Stimulated activated CD4-positive, alpha-beta T cell treated with anti-CD3 and anti-CD28 coated beads, Interleukin-12 subunit alpha, Interleukin-12 subunit beta, amount 100 ng/mL, for 48 hours (primary cell): ENCODE results near the gene HLA-DRB5.
"Not testable (repeated sequence)": the region's sequence is repeated elsewhere in the genome, so short reads cannot be mapped to it uniquely, and the experiment has no call there.

Experiments used
- DNase-seq, 3 donors: peaks; one replicate each; pipeline ENCODE4 v3.0.0-alpha.2; 2020; ENCODE audit warnings: low read depth in 2 of 3, low spot score in 1 of 3

HLA-DRB5 gene

DNA sequence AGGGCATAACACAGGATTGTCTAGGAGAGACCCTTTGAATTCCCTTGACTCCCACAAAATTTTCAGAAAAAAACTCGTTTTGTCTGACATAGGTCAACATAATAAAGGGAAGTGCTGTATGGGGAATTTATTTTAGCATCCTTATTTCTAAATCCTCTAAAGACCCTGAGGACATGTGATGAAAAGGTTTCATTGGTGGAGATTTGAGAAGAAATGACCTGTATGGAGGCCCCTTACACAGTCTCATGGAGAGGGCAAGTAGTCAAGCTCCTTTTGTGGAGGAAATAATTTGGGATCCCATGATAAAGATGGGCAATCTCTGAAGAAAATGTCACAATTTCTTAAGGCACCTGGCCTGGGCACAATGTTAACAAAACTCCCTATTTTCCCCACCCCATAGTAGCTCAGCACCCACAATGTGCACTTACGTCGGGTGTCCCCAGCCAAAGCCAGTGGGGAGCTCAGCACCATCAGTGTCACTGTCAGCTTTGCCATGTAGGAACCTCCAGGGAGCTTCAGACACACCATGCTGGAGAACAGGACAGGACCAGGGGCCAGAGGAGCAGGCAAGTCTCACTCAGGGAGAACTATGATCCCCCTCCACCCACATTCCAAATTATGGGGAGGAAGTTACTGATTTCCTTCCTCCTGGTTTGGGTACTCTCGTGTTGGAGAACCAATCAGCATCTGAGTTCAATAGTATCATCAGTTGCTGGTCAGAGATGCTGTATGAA is at the start of gene HLA-DRB5:
TSS of gene HLA-DRB5 (minus strand) at position 591 of the 734 bp plus-strand sequence. CDS start at position 528, 63 bp downstream.
- DNase-seq: no peak

DNA sequence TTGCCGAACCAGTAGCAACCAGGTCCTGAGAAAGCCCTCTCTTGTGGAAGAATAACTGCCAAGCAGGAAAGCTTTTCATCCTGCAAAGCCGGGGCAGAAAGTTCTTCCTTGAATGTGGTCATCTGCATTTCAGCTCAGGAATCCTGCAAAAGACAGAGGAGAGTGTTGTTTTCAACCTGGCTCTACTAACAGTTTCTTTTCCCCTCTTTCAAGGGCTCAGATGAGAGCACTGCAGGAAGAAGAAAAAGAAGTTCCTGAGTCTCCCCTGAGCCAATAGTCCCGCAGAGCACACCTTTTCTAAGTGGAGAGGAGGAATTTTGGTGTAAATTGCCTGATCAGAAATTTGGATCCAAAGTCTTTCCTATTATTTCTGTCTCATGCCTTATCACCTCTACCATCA is 48.9 kb upstream of the HLA-DRB5 start:
- no peak for DNase-seq

DNA sequence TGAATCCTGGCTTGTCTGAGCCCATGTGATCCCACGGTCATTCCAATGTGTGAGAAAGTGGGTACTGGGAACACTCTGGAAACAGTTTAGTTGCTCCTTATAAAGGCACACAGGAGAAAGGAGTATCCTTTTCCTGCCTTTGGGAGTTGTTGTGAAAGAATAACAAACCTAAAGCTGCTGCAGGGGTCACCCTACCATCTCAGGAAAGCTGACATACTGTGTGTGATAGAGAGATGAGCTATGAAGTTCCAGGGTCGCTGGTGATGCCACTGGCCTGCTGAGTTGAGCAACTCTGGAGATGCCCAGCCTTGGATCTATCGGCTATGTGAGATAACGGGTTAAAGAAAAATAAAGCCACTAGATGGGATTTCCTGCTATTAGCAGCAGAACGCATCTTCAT is 47.4 kb upstream of the HLA-DRB5 start:
- not testable (repeated sequence) for DNase-seq

DNA sequence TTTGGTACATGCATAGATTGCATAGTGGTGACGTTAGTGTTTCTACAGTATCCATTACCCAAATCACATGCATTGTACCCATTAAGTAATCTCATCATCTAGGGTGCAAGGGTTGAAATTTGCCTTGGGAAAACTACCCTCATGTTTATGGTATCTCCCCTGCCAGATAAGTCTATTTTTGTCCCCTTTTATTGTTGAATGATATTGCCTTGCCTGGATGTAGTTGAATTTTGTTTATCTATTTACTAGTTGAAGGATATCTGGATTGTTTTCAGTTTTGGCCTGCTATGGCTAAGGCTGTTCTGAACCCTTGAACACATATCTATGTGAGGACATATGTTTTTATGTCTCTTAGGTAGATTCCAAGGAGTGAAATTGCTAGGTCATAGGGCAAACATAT is 46.2 kb upstream of the HLA-DRB5 start:
- DNase-seq: no peak

DNA sequence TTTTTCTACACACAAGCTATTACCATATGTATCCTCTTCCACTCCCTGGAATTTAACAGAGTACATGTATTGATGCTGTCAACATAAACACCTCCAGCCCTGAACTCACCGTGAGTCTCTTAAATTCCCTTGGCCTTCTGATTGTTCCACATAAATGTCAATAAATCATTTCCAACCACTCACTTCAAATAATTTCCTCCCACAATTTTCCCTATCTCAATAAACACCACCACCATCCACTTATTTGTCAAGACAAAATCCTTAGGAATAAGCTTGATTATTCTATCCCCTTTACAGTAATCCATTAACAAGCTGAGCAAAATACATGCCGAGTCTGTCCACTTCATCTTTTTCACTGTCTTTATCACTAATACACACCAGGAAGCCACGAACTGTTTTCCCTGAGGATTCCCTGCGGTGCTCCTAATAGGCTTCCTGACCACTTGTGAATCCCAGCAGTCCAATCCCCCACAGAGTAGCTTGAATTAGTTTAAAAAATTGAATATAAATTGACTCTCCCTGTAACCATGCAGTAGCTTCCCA is 40.3 kb upstream of the HLA-DRB5 start:
- DNase-seq: no peak

DNA sequence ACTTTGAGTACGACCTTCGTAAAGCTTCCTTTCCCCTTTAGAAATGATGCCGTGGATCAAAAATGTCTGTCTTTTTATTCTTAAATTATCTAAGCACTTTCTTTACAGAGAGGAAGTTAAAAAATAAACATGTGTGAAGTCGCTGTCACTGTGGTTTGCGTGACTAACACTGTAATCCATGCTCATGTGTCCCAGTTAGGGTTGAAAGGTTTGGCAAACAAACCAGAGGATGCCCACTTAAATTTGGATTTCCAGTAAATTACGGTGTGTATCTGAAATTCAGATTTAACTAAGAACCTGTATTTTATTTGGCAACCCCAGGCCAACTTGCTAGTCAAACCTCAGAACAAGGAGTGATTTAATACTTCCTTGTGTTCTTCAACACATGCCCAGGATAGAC is 38.5 kb upstream of the HLA-DRB5 start:
- DNase-seq: no peak

DNA sequence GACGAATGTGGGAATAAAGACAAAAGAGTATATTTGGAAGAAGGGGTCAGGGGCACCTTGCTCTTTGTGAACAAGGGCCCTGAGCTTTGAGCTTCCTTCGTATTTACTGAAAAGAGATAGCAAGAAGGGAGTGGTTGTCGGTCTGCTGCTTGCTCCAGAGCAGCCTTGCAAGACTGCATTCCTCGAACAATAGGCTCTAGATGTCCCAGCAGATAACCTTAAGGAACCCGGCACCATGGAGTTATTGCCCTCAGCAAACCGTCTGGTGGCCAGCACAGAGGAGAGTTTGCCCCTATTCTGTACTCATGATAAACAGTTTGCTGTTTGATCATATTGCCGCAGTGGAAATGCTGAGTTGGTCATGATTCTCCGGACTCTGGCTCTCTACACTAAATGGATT is 36.9 kb upstream of the HLA-DRB5 start:
- no peak for DNase-seq

DNA sequence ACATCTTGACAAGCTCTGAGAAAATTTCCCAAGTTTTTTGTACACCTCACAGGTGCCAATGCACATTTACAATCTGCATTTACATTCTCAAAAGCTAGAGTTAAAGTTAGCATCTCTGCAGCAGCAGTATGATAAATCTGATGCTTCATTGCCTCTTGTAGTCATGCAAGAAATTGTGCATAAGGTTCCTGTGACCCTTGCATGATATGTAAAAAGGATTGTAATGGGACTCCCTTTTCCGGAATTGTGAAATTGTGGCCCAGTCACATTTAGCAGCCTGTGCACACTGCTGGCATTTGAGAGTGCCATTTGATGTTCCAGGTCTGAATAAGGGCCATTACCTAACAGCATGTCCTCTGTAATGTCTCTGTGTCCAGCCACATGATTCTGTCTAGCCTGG is 35.4 kb upstream of the HLA-DRB5 start:
- no peak for DNase-seq

DNA sequence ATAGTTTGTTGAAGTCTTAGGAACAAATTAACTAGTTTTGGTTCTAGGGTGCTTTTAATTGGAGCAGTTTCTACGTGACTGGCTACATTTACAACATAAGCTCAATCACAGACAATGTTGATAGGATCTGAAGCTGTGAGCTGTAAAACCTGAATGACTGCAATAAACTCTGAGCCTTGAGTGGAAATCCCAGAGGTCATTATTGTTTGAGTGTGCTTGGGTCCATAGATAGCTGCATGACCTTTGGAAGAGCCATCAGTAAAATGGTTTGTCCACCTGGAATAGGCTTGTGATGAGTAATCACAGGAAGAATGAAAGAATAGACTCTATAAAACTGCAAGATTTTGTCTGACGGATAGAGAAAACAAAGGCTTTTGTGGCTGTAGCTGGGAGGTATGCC is 32.9 kb upstream of the HLA-DRB5 start:
- DNase-seq: no peak

DNA sequence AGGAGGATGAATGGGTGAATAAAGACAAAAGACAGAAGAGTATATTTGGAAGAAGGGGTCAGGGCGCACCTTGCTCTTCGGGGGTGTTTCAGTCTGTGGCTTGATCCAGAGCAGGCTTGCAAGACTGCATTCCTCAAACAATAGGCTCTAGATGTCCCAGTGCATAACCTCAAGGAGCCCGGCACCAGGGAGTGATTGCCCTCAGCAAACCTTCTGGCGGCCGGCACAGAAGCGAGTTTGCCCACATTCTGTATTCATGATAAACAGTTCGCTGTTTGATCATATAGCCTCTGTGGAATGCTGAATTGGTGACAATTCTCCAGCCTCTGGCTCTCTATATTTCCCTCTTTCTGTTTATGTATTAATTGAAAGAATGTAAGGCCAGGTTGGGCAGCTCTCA is 29.7 kb upstream of the HLA-DRB5 start:
- DNase-seq: no peak

DNA sequence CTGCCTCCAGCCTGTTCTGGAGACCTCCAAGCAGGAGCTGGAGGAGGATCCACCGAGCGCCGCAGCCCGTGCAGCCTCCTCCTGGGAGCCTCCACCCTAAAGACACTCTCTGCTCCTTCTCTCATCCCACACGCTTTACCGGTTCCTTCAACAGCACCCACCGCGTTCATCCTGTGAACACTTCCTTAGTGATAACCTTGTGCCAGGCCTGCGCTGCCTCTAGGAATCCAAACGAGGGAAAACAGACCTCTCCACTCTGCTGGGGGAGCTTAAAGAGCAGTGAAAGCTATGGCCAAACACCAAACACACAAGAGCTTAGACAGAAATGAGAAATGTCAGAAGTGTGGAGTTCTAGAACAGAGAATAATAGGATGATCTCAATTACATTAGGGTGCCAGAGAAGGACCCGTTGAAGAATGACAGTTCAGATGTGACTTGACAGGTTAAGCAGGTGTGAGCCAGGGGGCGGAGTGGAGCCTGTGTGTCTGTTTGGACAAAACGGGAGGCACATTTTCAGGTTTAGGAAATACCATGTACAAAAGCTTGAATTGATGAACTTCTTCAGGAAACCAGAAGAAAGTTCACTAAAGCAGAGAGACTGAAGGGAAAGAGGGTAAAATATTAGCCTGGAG is 28.5 kb upstream of the HLA-DRB5 start:
- DNase-seq: no peak

DNA sequence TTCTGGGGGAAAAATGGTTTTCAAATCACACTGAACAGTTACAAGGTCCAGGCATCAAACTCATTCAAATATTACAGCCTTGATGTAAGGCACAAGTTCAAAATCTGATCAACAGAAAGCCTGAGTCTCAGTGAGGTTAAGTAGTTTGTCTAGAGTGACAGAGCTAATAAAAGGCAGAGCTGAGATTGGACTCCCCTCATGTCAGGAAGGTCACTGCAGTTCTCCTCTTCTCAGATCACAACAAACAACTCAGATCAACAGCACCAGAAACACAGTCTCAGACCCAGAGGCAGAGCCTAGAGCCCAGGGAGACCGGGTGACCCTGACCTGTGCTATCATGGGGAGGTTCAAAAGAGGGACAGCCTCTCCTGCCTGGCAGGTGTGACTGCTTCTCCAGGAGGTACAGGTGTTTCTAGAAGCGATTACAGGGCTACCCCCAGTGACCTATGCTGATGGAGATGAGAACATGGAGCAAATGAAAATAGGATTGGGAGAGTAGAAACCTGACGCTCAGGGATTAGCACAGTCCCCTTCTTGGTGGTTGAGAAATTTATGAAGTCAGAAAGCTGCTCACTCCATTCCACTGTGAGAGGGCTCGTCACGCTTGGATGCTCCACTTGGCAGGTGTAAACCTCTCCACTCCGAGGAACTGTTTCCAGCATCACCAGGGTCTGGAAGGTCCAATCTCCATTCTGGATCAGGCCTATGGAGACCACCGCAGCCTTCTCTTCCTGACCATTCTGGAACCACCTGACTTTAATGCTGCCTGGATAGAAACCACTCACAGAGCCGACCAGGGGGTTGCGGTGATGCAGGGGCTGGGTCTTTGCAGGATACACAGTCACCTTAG is 24.3 kb upstream of the HLA-DRB5 start:
- no peak for DNase-seq

DNA sequence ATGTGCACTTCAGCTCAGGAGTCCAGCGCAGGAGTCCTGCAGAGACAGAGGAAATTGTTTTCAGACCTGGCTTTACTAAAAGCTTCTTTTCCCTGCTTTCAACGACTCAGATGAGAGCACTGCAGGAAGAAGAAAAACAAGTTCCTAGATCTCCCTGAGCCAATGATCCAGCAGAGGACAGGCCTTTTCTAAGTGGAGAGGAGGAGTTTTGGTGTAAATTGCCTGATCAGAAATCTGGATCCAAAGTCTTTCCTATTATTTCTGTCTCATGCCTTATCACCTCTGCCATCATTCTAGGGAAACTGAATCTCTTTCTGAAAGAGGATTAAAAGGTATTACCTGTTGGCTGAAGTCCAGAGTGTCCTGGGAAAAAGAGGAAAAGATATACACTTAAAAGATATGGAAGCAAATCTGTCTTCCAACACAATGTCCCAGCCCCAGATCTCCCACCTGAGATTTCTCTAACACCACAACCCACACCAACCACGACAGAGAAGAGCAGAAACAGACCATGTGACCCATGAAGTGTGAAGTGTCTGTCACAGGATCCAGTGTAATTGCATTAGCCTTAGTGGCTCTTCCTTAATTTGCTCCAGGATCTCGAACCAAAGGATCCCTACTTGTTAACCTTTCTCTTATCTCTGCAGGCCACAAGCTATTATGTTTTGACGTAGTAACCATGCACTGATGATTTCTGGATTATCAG is 23.1 kb upstream of the HLA-DRB5 start:
- DNase-seq: no peak

DNA sequence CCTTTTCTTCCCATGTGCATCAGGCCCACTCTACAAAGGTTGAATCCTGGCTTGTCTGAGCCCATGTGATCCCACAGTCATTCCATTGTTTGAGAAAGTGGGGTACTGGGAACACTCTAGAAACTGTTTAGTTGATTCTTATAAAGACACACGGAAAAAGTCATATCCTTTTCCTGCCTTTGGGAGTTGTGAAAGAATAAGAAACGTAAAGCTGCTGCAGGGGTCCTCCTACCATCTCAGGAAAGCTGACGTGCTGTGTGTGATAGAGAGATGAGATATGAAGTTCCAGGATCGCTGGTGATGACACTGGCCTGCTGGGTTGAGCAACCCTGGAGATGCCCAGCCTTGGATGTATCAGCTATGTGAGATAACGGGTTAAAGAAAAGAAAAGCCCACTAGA is 21.3 kb upstream of the HLA-DRB5 start:
- DNase-seq: no peak

DNA sequence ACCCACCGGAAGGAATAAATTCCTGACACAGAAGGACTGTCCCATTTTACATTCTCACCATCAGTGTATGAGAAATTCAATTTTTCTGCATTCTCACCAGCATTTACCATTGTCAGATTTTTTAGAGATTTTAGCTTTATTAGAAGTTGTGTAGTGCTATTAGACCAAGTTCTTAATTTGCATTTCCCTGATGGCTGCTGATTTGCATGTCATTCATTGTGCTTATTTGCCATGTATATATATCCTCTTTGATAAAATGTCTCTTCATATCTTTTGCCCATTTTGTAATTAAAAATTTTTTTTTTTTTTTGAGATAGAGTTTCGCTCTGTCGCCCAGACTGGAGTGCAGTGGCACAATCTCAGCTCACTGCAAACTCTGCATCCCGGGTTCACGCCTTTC is 9.8 kb upstream of the HLA-DRB5 start:
- DNase-seq: no peak

DNA sequence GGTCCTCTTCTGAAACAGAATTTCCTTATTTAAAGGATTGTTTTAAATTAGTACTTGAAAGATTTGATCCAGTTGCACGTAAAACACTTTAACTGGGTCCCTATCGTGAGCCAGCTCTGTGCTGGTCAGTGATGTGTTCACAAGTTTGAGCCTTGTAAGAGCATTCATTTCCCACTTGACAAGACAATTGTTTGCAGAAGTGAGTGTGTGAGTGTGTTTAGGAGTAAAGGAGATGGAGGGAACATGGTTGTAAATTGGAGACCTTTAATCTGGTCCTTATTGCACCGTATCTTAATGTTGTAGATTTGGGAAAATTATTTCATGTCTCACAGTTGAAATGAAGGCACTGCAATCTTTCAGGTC is 325 bp upstream of the HLA-DRB5 start:
- DNase-seq: not testable (repeated sequence)

DNA sequence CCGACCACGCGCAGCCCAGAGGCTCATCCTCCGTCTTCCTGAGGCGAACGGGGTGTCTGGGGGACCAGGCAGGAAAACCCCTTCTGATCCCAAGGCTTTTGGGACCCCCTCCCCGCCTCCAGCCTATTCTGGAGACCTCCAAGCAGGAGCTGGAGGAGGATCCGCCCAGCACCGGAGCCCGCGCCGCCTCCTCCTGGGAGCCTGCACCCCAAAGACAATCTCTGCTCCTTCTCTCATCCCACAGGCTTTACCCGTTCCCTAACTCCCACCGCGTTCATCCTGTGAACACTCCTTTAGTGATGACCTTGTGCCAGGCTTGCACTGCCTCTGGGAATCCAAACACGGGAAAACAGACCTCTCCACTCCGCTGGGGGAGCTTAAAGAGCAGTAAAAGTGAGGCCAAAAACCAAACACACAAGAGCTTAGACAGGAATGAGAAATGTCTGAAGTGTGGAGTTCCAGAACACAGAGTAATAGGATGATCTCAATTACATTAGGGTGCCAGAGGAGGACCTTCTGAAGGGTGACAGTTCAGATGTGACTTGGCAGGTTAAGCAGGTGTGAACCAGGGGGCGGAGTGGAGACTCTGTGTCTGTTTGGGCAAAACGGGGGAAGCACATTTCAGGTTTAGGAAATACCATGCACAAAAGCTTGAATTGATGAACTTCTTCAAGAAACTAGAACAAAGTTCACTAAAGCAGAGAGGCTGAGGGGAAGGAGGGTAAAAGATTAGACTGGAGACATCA is 7.6 kb downstream of the HLA-DRB5 start:
- no peak for DNase-seq

DNA sequence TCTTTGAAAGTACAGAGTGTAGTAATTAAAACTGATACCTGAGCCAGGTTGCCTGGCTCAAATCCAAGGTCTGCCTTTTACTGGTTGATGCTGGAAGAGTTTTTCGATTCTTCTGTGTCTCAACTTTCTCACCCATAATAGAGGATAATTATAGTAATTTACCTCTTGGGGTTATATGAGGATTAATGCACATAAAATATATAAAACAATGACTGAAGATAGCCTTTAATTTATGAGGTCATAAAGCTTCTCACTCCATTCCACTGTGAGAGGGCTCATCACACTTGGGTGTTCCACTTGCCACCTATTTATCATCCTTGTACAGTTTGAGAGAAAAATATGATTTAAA is 10.2 kb downstream of the HLA-DRB5 start:
- no peak for DNase-seq

DNA sequence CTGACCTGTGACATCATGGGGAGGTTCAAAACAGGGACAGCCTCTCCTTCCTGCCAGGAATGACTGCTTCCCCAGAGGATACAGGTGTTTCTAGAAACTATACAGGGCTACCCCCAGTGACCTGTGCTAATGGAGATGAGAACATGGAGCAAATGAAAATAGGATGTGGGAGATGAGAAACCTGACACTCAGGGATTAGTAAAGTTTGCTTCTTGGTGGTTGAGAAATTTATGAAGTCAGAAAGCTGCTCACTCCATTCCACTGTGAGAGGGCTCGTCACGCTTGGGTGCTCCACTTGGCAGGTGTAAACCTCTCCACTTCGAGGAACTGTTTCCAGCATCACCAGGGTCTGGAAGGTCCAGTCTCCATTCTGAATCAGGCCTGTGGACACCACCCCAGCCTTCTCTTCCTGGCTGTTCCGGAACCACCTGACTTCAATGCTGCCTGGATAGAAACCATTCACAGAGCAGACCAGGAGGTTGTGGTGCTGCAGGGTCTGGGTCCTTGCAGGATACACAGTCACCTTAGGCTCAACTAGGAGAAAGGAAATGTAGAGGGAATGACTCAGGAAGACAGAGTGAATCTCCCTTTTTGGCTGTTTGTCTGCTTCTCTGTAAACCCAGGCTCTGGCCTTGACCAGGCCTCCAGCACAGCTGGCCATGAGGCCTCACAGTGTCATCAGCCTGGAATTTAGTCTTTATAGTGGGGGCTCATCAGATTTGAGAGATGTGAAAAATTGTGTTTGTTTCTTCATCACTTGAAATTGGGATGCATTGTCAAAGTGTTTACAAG is 10.8 kb downstream of the HLA-DRB5 start:
- DNase-seq: no peak
